ENCODE data around the gene RYR1.

- TF ChIP-seq CTCF (IDR thresholded peaks at IDR 0.05; ENCODE audit: insufficient read depth, low read depth, low read length) (no peak), EZH2 (IDR thresholded peaks at IDR 0.05; ENCODE audit: insufficient read depth, low read length) (no peak)
These were observed 45.0 kb upstream of the RYR1 start, which contains the start of gene SPRED3 for GRCh38 chr19:38388349-38389100.

Measured in astrocyte (in vitro differentiated cells and primary cell).